ENCODE results near the gene IGSF21. TPM values are rescaled to one million over a fixed set of nuclear protein-coding genes. Genes with fewer than 3 reads are reported as not detected.

Gene IGSF21
- total RNA-seq, 1 donor from 2014 or later, result 4.4 TPM

DNA sequence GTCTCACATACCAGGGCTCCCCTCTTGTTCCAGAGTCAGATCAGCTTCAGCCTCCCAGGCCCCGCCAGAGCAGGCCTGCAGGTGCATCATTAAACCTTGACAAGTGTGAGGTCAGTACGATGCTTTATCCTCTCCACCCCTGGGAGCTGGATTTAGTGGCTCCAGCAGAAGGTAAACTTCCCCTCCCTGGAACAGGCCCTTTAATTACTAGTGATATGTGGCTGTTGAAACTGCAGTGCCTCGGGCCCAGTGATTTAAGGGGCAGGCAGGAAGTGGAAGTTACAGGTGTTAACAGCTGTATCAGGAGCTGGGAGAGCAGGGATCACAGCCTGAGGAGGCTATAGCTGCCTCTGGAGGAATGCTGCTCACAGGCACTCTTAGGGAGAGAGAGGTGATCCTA lies 240.8 kb downstream of the IGSF21 start:
- Mint-ChIP-seq H3K9me3 (ENCODE audit: unreplicated experiment) (no peaks in the 10 kb centered on the region), H3K27me3 (ENCODE audit: unreplicated experiment) (peaks cover 2% of the 10 kb centered on the region), H3K4me1 (ENCODE audit: unreplicated experiment) (peaks cover 1% of the 10 kb centered on the region), H3K27ac (ENCODE audit: unreplicated experiment) (no peak overlapping the region), H3K4me3 (ENCODE audit: unreplicated experiment) (no peak overlapping the region), H3K36me3 (ENCODE audit: low read depth, unreplicated experiment) (no peaks in the 10 kb centered on the region)
- DNase-seq (ENCODE audit: low spot score), result no peak
- TF ChIP-seq, protein P1, sequence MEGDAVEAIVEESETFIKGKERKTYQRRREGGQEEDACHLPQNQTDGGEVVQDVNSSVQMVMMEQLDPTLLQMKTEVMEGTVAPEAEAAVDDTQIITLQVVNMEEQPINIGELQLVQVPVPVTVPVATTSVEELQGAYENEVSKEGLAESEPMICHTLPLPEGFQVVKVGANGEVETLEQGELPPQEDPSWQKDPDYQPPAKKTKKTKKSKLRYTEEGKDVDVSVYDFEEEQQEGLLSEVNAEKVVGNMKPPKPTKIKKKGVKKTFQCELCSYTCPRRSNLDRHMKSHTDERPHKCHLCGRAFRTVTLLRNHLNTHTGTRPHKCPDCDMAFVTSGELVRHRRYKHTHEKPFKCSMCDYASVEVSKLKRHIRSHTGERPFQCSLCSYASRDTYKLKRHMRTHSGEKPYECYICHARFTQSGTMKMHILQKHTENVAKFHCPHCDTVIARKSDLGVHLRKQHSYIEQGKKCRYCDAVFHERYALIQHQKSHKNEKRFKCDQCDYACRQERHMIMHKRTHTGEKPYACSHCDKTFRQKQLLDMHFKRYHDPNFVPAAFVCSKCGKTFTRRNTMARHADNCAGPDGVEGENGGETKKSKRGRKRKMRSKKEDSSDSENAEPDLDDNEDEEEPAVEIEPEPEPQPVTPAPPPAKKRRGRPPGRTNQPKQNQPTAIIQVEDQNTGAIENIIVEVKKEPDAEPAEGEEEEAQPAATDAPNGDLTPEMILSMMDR (IDR thresholded peaks at IDR 0.05; ENCODE audit: unreplicated experiment), result no peak

DNA sequence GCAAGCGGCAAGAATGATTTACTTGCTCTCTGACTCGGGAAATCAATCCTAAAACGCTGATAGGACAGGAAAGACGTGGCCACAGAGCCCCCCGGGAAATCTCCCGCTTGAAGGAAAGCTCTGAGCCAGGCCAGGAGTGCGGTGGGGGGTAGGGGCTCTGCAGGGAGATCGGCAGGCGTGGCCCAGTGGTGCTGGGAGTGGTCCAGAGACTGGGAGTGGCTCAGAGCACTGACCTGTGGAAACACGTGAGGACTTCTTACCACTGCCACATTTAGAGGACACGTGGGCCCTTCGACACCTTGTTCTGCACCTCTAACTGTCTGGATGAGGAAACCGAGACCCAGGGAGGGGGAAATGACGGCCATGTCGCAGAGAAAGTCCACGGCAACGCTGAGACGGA lies 243.1 kb downstream of the IGSF21 start:
- H3K36me3 Mint-ChIP-seq (ENCODE audit: low read depth, unreplicated experiment), result no peaks in the 10 kb centered on the region
- DNase-seq (ENCODE audit: low spot score), result no peak
- no peak overlapping the region for H3K4me3 Mint-ChIP-seq (ENCODE audit: unreplicated experiment)
- no peaks in the 10 kb centered on the region for H3K9me3 Mint-ChIP-seq (ENCODE audit: unreplicated experiment)
- TF ChIP-seq, protein P1 (IDR thresholded peaks at IDR 0.05; ENCODE audit: unreplicated experiment), result no peak
- H3K27ac Mint-ChIP-seq (ENCODE audit: unreplicated experiment), result no peak overlapping the region
- peaks cover 2% of the 10 kb centered on the region for H3K27me3 Mint-ChIP-seq (ENCODE audit: unreplicated experiment)
- peaks cover 11% of the 10 kb centered on the region for H3K4me1 Mint-ChIP-seq (ENCODE audit: unreplicated experiment)

DNA sequence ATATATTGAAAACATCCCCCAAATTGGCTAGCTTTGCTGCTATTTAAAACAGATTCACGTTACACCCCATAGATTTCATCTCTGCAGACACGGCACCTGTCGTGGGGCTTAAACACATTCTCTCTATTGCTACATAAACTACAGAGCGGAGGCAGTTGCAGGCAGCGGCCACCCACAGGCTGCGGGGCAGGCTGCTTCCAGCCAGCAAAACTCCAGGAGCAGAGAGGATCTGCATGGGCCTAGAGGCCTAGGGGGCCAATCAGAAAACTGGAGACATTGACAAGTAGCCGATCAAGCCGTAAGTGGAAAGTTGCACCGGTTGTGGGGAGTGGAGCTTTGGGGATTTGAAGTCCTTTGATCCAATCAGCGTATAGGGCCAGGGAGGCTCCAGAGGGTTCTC lies 244.1 kb downstream of the IGSF21 start:
- H3K36me3 Mint-ChIP-seq (ENCODE audit: low read depth, unreplicated experiment), result no peaks in the 10 kb centered on the region
- no peak overlapping the region for H3K27ac Mint-ChIP-seq (ENCODE audit: unreplicated experiment)
- TF ChIP-seq, protein P1 (IDR thresholded peaks at IDR 0.05; ENCODE audit: unreplicated experiment), result no peak
- peaks cover 11% of the 10 kb centered on the region for H3K4me1 Mint-ChIP-seq (ENCODE audit: unreplicated experiment)
- no peaks in the 10 kb centered on the region for H3K9me3 Mint-ChIP-seq (ENCODE audit: unreplicated experiment)
- DNase-seq (ENCODE audit: low spot score), result no peak
- peaks cover 1% of the 10 kb centered on the region for H3K27me3 Mint-ChIP-seq (ENCODE audit: unreplicated experiment)
- no peak overlapping the region for H3K4me3 Mint-ChIP-seq (ENCODE audit: unreplicated experiment)

DNA sequence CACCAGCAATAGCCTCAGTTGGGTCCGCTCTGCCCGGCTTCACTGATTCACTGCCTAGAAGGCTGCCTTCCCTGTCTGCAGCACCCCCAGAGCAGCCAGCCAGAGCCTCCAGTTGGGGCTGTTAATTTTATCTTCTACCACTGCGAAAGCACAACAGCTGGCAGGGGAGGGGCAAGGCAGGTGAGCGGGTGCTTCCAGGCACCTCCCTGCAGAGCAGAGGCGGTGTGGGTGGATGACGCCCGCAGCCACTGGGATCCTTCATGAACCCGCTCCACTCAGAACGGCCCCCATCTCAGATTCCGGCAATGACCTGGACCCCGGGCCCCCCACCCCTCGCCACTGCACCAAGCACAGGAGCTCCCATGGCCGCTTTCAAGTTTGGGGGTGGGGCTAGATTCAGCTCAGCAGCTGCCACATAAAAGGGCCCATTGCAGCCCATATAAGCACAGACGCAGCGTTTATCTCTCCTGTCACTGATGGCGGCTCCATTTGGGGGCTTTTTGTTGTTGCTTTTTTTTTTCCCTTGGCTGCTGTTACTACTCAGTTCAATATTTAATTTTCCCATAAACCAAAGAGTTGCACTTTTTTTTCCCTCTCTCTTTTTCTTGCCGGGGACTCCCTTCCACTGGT lies 245.2 kb downstream of the IGSF21 start:
- H3K4me1 Mint-ChIP-seq (ENCODE audit: unreplicated experiment), result peaks cover 11% of the 10 kb centered on the region
- H3K4me3 Mint-ChIP-seq (ENCODE audit: unreplicated experiment), result no peak overlapping the region
- no peaks in the 10 kb centered on the region for H3K9me3 Mint-ChIP-seq (ENCODE audit: unreplicated experiment)
- DNase-seq (ENCODE audit: low spot score), result no peak
- H3K36me3 Mint-ChIP-seq (ENCODE audit: low read depth, unreplicated experiment), result no peaks in the 10 kb centered on the region
- H3K27me3 Mint-ChIP-seq (ENCODE audit: unreplicated experiment), result no peaks in the 10 kb centered on the region
- H3K27ac Mint-ChIP-seq (ENCODE audit: unreplicated experiment), result no peak overlapping the region
- TF ChIP-seq, protein P1 (IDR thresholded peaks at IDR 0.05; ENCODE audit: unreplicated experiment), result no peak

DNA sequence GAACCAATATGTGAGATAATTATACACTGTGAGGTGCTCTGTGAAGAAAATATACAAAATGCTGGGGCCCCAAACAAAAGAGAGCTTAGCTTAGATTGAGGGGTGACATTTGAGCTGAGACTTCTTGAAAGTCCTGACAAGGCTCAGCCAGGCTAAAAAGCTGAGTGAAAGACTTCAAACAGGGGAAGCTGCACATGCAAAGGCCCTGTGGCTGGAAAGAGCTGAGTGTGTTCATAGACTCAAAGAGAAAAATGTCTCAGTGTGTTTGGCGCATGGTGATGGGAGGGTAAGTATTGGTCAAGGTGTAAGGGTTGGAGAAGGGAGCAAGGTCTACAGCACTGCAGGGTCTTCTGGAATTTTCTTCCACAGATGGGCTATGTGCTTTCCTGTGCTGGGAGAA lies 245.9 kb downstream of the IGSF21 start:
- Mint-ChIP-seq H3K4me3 (ENCODE audit: unreplicated experiment) (no peak overlapping the region), H3K27me3 (ENCODE audit: unreplicated experiment) (no peaks in the 10 kb centered on the region), H3K4me1 (ENCODE audit: unreplicated experiment) (peaks cover 11% of the 10 kb centered on the region), H3K36me3 (ENCODE audit: low read depth, unreplicated experiment) (no peaks in the 10 kb centered on the region), H3K27ac (ENCODE audit: unreplicated experiment) (no peak overlapping the region), H3K9me3 (ENCODE audit: unreplicated experiment) (no peaks in the 10 kb centered on the region)
- TF ChIP-seq, protein P1 (IDR thresholded peaks at IDR 0.05; ENCODE audit: unreplicated experiment), result no peak
- DNase-seq (ENCODE audit: low spot score), result no peak
